Neuronal stem cell (in vitro differentiated cells): ENCODE data around the gene SGSM2. TPM values are rescaled to one million over a fixed set of nuclear protein-coding genes. Genes with fewer than 3 reads are reported as not detected.

Experiments used
- DNase-seq: peaks from one replicate; pipeline ENCODE4 v3.0.0-alpha.2; 2013; ENCODE audit warnings: low spot score
- H2AFZ ChIP-seq: one replicate; pipeline ENCODE4 v1.6.1; 2013; ENCODE audit warnings: mild to moderate bottlenecking, low read length, inconsistent platforms
- H2AK5ac ChIP-seq: 2 replicates; pipeline ENCODE4 v1.6.1; 2013; ENCODE audit warnings: low read depth, mild to moderate bottlenecking, inconsistent platforms, low read length, moderate library complexity, mixed read lengths
- H2BK120ac ChIP-seq: 2 replicates; pipeline ENCODE4 v1.6.1; 2013; ENCODE audit warnings: low read depth, mild to moderate bottlenecking, inconsistent platforms, low read length, moderate library complexity, mixed read lengths
- H2BK12ac ChIP-seq: one replicate; pipeline ENCODE4 v1.6.1; 2013; ENCODE audit warnings: low read length, inconsistent platforms
- H2BK15ac ChIP-seq: 2 replicates; pipeline ENCODE4 v1.6.1; 2013; ENCODE audit warnings: mild to moderate bottlenecking, low read length, inconsistent platforms, mixed read lengths
- H2BK5ac ChIP-seq: one replicate; pipeline ENCODE4 v1.6.1; 2013; ENCODE audit warnings: inconsistent platforms, mild to moderate bottlenecking, low read length, moderate library complexity
- H3K14ac ChIP-seq: one replicate; pipeline ENCODE4 v1.6.1; 2013; ENCODE audit warnings: low read length, inconsistent platforms
- H3K18ac ChIP-seq: 2 replicates; pipeline ENCODE4 v1.6.1; 2013; ENCODE audit warnings: low read length, inconsistent platforms
- H3K23ac ChIP-seq: 2 replicates; pipeline ENCODE4 v1.6.1; 2013; ENCODE audit warnings: low read depth, mild to moderate bottlenecking, mixed read lengths, low read length, inconsistent platforms; ENCODE audit not compliant: poor library complexity
- H3K27ac ChIP-seq: replicated peaks from 3 replicates; pipeline ENCODE4 v1.5.1; 2013; ENCODE audit warnings: low read length, inconsistent platforms
- H3K27me3 ChIP-seq, 3 experiments: 2 replicates each; pipeline ENCODE4 v1.6.1; 2013; ENCODE audit warnings: low read length in 3 of 3, mild to moderate bottlenecking in 2 of 3, inconsistent platforms in 1 of 3, low read depth in 1 of 3, mixed read lengths in 1 of 3, moderate library complexity in 1 of 3; ENCODE audit not compliant: control insufficient read depth in 3 of 3, insufficient read depth in 3 of 3
- H3K36me3 ChIP-seq, 2 donors: replicated peaks in 1 of 2; 2 replicates each; pipeline ENCODE4 v1.6.1; 2013; ENCODE audit warnings: low read length in 2 of 2; ENCODE audit not compliant: control insufficient read depth in 2 of 2, insufficient read depth in 2 of 2
- H3K4ac ChIP-seq: 2 replicates; pipeline ENCODE4 v1.6.1; 2013; ENCODE audit warnings: inconsistent platforms, mild to moderate bottlenecking, low read length, moderate library complexity
- H3K4me1 ChIP-seq, 2 donors: 1 replicate in 1 of 2; 2 replicates in 1 of 2; pipeline ENCODE4 v1.6.1; 2013; ENCODE audit warnings: low read length in 2 of 2, low read depth in 1 of 2; ENCODE audit not compliant: control insufficient read depth in 2 of 2, insufficient read depth in 1 of 2
- H3K4me2 ChIP-seq: one replicate; pipeline ENCODE4 v1.6.1; 2013; ENCODE audit warnings: mild to moderate bottlenecking, low read length, inconsistent platforms; ENCODE audit not compliant: insufficient read depth, poor library complexity, severe bottlenecking
- H3K4me3 ChIP-seq, 2 donors: 2 replicates each; pipeline ENCODE4 v1.5.1; 2013; ENCODE audit warnings: low read length in 2 of 2, mild to moderate bottlenecking in 2 of 2, inconsistent platforms in 1 of 2, moderate library complexity in 1 of 2
- H3K79me1 ChIP-seq: one replicate; pipeline ENCODE4 v1.6.1; 2013; ENCODE audit warnings: low read depth, mild to moderate bottlenecking, inconsistent platforms, low read length, moderate library complexity
- H3K9ac ChIP-seq: one replicate; pipeline ENCODE4 v1.6.1; 2013; ENCODE audit warnings: mild to moderate bottlenecking, low read depth, low read length, inconsistent platforms; ENCODE audit not compliant: poor library complexity
- H3K9me3 ChIP-seq, 2 donors: replicated peaks in 1 of 2; 2 replicates each; pipeline versions ENCODE3 to v1.6.1; 2013; ENCODE audit warnings: low read length in 2 of 2, mild to moderate bottlenecking in 2 of 2, inconsistent platforms in 1 of 2, low read depth in 1 of 2, mixed read lengths in 1 of 2, moderate library complexity in 1 of 2; ENCODE audit not compliant: control insufficient read depth in 2 of 2, insufficient read depth in 1 of 2
- H4K8ac ChIP-seq: one replicate; pipeline ENCODE4 v1.6.1; 2013; ENCODE audit warnings: low read depth, mild to moderate bottlenecking, inconsistent platforms, low read length, moderate library complexity
- H4K91ac ChIP-seq: one replicate; pipeline ENCODE4 v1.6.1; 2013; ENCODE audit warnings: low read length, low read depth, mild to moderate bottlenecking, inconsistent platforms; ENCODE audit not compliant: poor library complexity
- WGBS, 2 donors: extraction: QIAGEN DNeasy Blood & Tissue Kit; methylation state at CpG; one replicate each; pipeline ENCODE4 v1.1.7; 2013; ENCODE audit warnings: missing lambda C conversion rate in 2 of 2, mixed read lengths in 1 of 2; ENCODE audit not compliant: insufficient read length in 2 of 2, insufficient replicate concordance in 1 of 2; ENCODE audit errors: extremely low coverage in 2 of 2; 5-methylcytosine and 5-hydroxymethylcytosine counted together
- polyA plus RNA-seq, 2 experiments: library from polyadenylated mRNA; stranded (reverse); fragments of 200-250 nt; gene quantifications; one replicate each; pipeline ENCODE4 v1.2.3, GENCODE V29; 2013

SGSM2 gene
- polyA plus RNA-seq (2013, experiment 1 of 2): 69.6 TPM
- 67.4 TPM for polyA plus RNA-seq (2013, experiment 2 of 2)

GRCh38 chr17:2336852-2337543 is at the start of gene SGSM2:
SGSM2 (plus strand) TSS chr17:2337501; CDS start chr17:2337689, 188 bp downstream.
- H3K9ac ChIP-seq: peak within 1 kb of the TSS; percentile 88
- H3K9me3 ChIP-seq: no peaks in the 10 kb centered on the region
- H2AK5ac ChIP-seq: peak within 1 kb of the TSS; percentile 89
- peaks cover 8 to 15% of the 10 kb centered on the region in 2 donors for H3K4me1 ChIP-seq
- peak within 1 kb of the TSS; percentile 96 for H3K18ac ChIP-seq
- H3K23ac ChIP-seq: peak within 1 kb of the TSS; percentile 45
- DNase-seq: peak; percentile 59
- H4K8ac ChIP-seq: no peak within 1 kb of the TSS
- peak within 1 kb of the TSS; percentile 46 for H2BK5ac ChIP-seq
- peak within 1 kb of the TSS; percentile 63 for H2BK120ac ChIP-seq
- H3K14ac ChIP-seq: peak within 1 kb of the TSS; percentile 84
- no peak within 1 kb of the TSS for H4K91ac ChIP-seq
- H2BK15ac ChIP-seq: peak within 1 kb of the TSS; percentile 30
- H3K27ac ChIP-seq: peak within 1 kb of the TSS; percentile 67
- no peak within 1 kb of the TSS for H3K4ac ChIP-seq
- H2AFZ ChIP-seq: peak within 1 kb of the TSS; percentile 84
- peak within 1 kb of the TSS; percentile 89 for H3K4me2 ChIP-seq
- H3K79me1 ChIP-seq: peaks cover 11% of the 10 kb centered on the region
- peaks cover 30 to 50% of the 10 kb centered on the region in 2 donors for H3K36me3 ChIP-seq
- H2BK12ac ChIP-seq: no peak within 1 kb of the TSS
- no peaks in the 10 kb centered on the region for H3K27me3 ChIP-seq
- H3K4me3 ChIP-seq: peak within 1 kb of the TSS; percentile 90 to 91
- no CpG with 5 or more reads among the region's 77 CpGs for WGBS, 2 donors

GRCh38 chr17:2289878-2290478 is 47.3 kb upstream of the SGSM2 start:
- Histone ChIP-seq H3K18ac (no peak overlapping the region), H3K27ac (no peak overlapping the region), H2BK15ac (no peak overlapping the region), H4K91ac (no peak overlapping the region), H3K9ac (no peak overlapping the region), H4K8ac (no peak overlapping the region), H3K23ac (no peak overlapping the region), H2AFZ (no peak overlapping the region), H3K14ac (no peak overlapping the region), H3K9me3 (no peaks in the 10 kb centered on the region), H3K4me1 (no peaks in the 10 kb centered on the region), H3K4me2 (no peak overlapping the region), H3K36me3 (peaks cover 16 to 92% of the 10 kb centered on the region in 2 donors), H3K4ac (no peak overlapping the region), H2BK120ac (no peak overlapping the region), H3K79me1 (peaks cover 2% of the 10 kb centered on the region), H2AK5ac (no peak overlapping the region), H2BK12ac (no peak overlapping the region), H3K27me3 (no peaks in the 10 kb centered on the region), H2BK5ac (no peak overlapping the region), H3K4me3 (no peak overlapping the region)
- WGBS, 2 donors: no CpG with 5 or more reads among the region's 5 CpGs
- DNase-seq: no peak

- Histone ChIP-seq H2BK120ac (no peak overlapping the region), H3K4ac (no peak overlapping the region), H3K79me1 (peaks cover 2% of the 10 kb centered on the region), H4K91ac (no peak overlapping the region), H3K9ac (no peak overlapping the region), H3K36me3 (peaks cover 23 to 95% of the 10 kb centered on the region in 2 donors), H2AFZ (no peak overlapping the region), H3K14ac (no peak overlapping the region), H3K23ac (no peak overlapping the region), H3K4me1 (no peaks in the 10 kb centered on the region), H4K8ac (no peak overlapping the region), H3K4me2 (no peak overlapping the region), H2BK5ac (no peak overlapping the region), H3K27me3 (no peaks in the 10 kb centered on the region), H3K9me3 (no peaks in the 10 kb centered on the region), H2BK12ac (no peak overlapping the region), H2AK5ac (no peak overlapping the region), H3K4me3 (no peak overlapping the region), H3K27ac (no peak overlapping the region), H2BK15ac (no peak overlapping the region), H3K18ac (no peak overlapping the region)
- no CpG with 5 or more reads among the region's 2 CpGs for WGBS, 2 donors
- no peak for DNase-seq
Observed at GRCh38 chr17:2292100-2292499, 45.2 kb upstream of the SGSM2 start.

GRCh38 chr17:2295575-2295974 is 41.7 kb upstream of the SGSM2 start:
- Histone ChIP-seq H3K27ac (no peak overlapping the region), H2BK15ac (no peak overlapping the region), H3K4me3 (no peak overlapping the region), H3K23ac (no peak overlapping the region), H3K9me3 (peaks cover 0 to 5% of the 10 kb centered on the region in 2 donors), H3K4me2 (no peak overlapping the region), H4K8ac (no peak overlapping the region), H3K14ac (no peak overlapping the region), H3K79me1 (peaks cover 2% of the 10 kb centered on the region), H3K9ac (no peak overlapping the region), H2AK5ac (no peak overlapping the region), H2BK5ac (no peak overlapping the region), H3K36me3 (peaks cover 35 to 96% of the 10 kb centered on the region in 2 donors), H3K4ac (no peak overlapping the region), H3K27me3 (no peaks in the 10 kb centered on the region), H2AFZ (no peak overlapping the region), H3K4me1 (no peaks in the 10 kb centered on the region), H2BK12ac (no peak overlapping the region), H2BK120ac (no peak overlapping the region), H4K91ac (no peak overlapping the region), H3K18ac (no peak overlapping the region)
- no CpG with 5 or more reads among the region's 1 CpG for WGBS, 2 donors
- no peak for DNase-seq
